GM19468 (cell line): Measurements from ENCODE around the gene MRM2.

Source experiments
- ATAC-seq: cut with Tn5 transposase; IDR thresholded peaks from one replicate; pipeline ENCODE4 v1.9.1; 2021; ENCODE audit warnings: mild to moderate bottlenecking, moderate library complexity, moderate number of reproducible peaks; ENCODE audit not compliant: unreplicated experiment; ENCODE audit errors: extremely low read depth

Gene MRM2

GRCh38 chr7:2225830-2226229 lies 16.2 kb downstream of the MRM2 start:
- no peak for ATAC-seq

- ATAC-seq, result no peak
These were observed 16.7 kb downstream of the MRM2 start for GRCh38 chr7:2225336-2225735.

- no peak for ATAC-seq
These were observed 17.1 kb downstream of the MRM2 start for GRCh38 chr7:2224934-2225333.

GRCh38 chr7:2224491-2224928 lies 17.5 kb downstream of the MRM2 start:
- no peak for ATAC-seq

GRCh38 chr7:2223321-2223720 lies 18.7 kb downstream of the MRM2 start:
- ATAC-seq, result no peak

- no peak for ATAC-seq
These were observed 19.5 kb downstream of the MRM2 start for GRCh38 chr7:2222516-2222915.

- ATAC-seq, result no peak
These were observed 21.1 kb downstream of the MRM2 start for GRCh38 chr7:2220954-2221353.

GRCh38 chr7:2220506-2220905 lies 21.5 kb downstream of the MRM2 start:
- ATAC-seq, result no peak

GRCh38 chr7:2220030-2220429 lies 22.0 kb downstream of the MRM2 start:
- no peak for ATAC-seq

GRCh38 chr7:2219606-2220005 lies 22.4 kb downstream of the MRM2 start:
- no peak for ATAC-seq

- ATAC-seq, result no peak
These were observed 22.9 kb downstream of the MRM2 start for GRCh38 chr7:2219136-2219535.

GRCh38 chr7:2218444-2218785 lies 23.6 kb downstream of the MRM2 start:
- ATAC-seq, result no peak

GRCh38 chr7:2217716-2218443 lies 24.1 kb downstream of the MRM2 start:
- no peak for ATAC-seq

- no peak for ATAC-seq
These were observed 24.8 kb downstream of the MRM2 start for GRCh38 chr7:2217206-2217605.

- no peak for ATAC-seq
These were observed 26.2 kb downstream of the MRM2 start for GRCh38 chr7:2215851-2216250.

- ATAC-seq, result no peak
These were observed 27.4 kb downstream of the MRM2 start for GRCh38 chr7:2214636-2215035.

GRCh38 chr7:2213551-2214215 lies 28.3 kb downstream of the MRM2 start:
- ATAC-seq, result no peak

GRCh38 chr7:2212906-2213305 lies 29.1 kb downstream of the MRM2 start:
- ATAC-seq, result no peak

- no peak for ATAC-seq
These were observed 30.1 kb downstream of the MRM2 start for GRCh38 chr7:2211926-2212325.

- no peak for ATAC-seq
These were observed 30.6 kb downstream of the MRM2 start for GRCh38 chr7:2211259-2211880.

GRCh38 chr7:2210551-2211258 lies 31.3 kb downstream of the MRM2 start:
- ATAC-seq, result no peak
